Endothelial cell of umbilical vein (primary cell): Measurements from ENCODE around the gene MACROH2A1. TPM values are rescaled to one million over a fixed set of nuclear protein-coding genes. Genes with fewer than 3 reads are reported as not detected.

ENCODE experiments used
- BruUV-seq: library from RNA; stranded (reverse); fragments of 400-500 nt; replicated peaks from 2 replicates; lab custom pipeline; 2021; lab: Mats Ljungman, UMichigan
- CTCF ChIA-PET: fragments of 300-600, 350-600 bp; sonication (Branson Sonifier 250); formaldehyde crosslinking; loops from one replicate; lab custom pipeline; 2021; ENCODE audit warnings: antibody characterized with exemption, inconsistent platforms; lab: Charles Lee
- POLR2A ChIA-PET: fragments of 300-600, 350-600 bp; sonication (Branson Sonifier 250); formaldehyde crosslinking; loops from one replicate; lab custom pipeline; 2021; ENCODE audit warnings: antibody characterized with exemption, inconsistent platforms; lab: Charles Lee
- DNase-seq: peaks from one replicate; pipeline ENCODE4 v3.0.0-alpha.2; 2011; ENCODE audit warnings: low read depth, low spot score
- FAIRE-seq: peaks from 2 replicates; lab custom pipeline; 2011; peaks lifted over from hg19 to GRCh38; lab: Jason Lieb, UNC
- H2AFZ ChIP-seq: 2 replicates; pipeline ENCODE4 v1.6.0; 2012; ENCODE audit warnings: low read depth, low read length, control low read depth, inconsistent platforms
- H3K27ac ChIP-seq: 2 replicates; pipeline ENCODE4 v1.5.1; 2011; ENCODE audit warnings: low read depth, mild to moderate bottlenecking, control low read depth, low read length, moderate library complexity; ENCODE audit not compliant: insufficient read depth
- H3K27me3 ChIP-seq, 2 experiments: 2 replicates each; pipeline versions ENCODE4 v1.6.0 to v1.6.1; 2011; ENCODE audit warnings: low read length in 2 of 2, mixed read lengths in 1 of 2; ENCODE audit not compliant: control insufficient read depth in 2 of 2, insufficient read depth in 2 of 2
- H3K36me3 ChIP-seq, 2 experiments: 2 replicates in 1 of 2; 3 replicates in 1 of 2; pipeline ENCODE4 v1.5.1; 2011; ENCODE audit warnings: low read length in 2 of 2, mild to moderate bottlenecking in 1 of 2, moderate library complexity in 1 of 2; ENCODE audit not compliant: control insufficient read depth in 2 of 2, insufficient read depth in 2 of 2; ENCODE audit errors: extremely low read depth in 1 of 2
- H3K4me1 ChIP-seq: 3 replicates; pipeline ENCODE4 v1.5.1; 2011; ENCODE audit warnings: mild to moderate bottlenecking, low read length; ENCODE audit not compliant: control insufficient read depth, insufficient read depth; ENCODE audit errors: extremely low read depth
- H3K4me2 ChIP-seq: 2 replicates; pipeline ENCODE4 v1.6.1; 2011; ENCODE audit warnings: low read length, control low read depth, mixed read lengths; ENCODE audit not compliant: insufficient read depth
- H3K4me3 ChIP-seq, 3 experiments: fragments of 200-600 bp in 1 of 3; sonication (generic), shearing (Covaris generic) in 1 of 3; replicated peaks in 1 of 3; 2 replicates each; pipeline ENCODE4 v1.5.1; 2011 to 2016; ENCODE audit warnings: control low read depth in 3 of 3, low read length in 3 of 3, mild to moderate bottlenecking in 2 of 3, inconsistent platforms in 1 of 3, low read depth in 1 of 3, moderate library complexity in 1 of 3; ENCODE audit not compliant: insufficient read depth in 1 of 3
- H3K79me2 ChIP-seq: 2 replicates; pipeline ENCODE4 v1.6.0; 2012; ENCODE audit warnings: low read length, inconsistent platforms; ENCODE audit not compliant: control insufficient read depth, insufficient read depth
- H3K9ac ChIP-seq: replicated peaks from 2 replicates; pipeline ENCODE3; 2011; ENCODE audit warnings: low read length, control low read depth; ENCODE audit not compliant: insufficient read depth; ENCODE audit errors: extremely low read depth
- H3K9me1 ChIP-seq: replicated peaks from 3 replicates; pipeline ENCODE4 v1.6.0; 2011; ENCODE audit warnings: mild to moderate bottlenecking, low read length; ENCODE audit not compliant: control insufficient read depth, insufficient read depth; ENCODE audit errors: extremely low read depth
- H3K9me3 ChIP-seq: replicated peaks from 2 replicates; pipeline ENCODE4 v1.5.1; 2012; ENCODE audit warnings: low read length, inconsistent platforms; ENCODE audit not compliant: control insufficient read depth, insufficient read depth
- H4K20me1 ChIP-seq: replicated peaks from 2 replicates; pipeline ENCODE3; 2011; ENCODE audit warnings: mild to moderate bottlenecking, low read length; ENCODE audit not compliant: control insufficient read depth, insufficient read depth; ENCODE audit errors: extremely low read depth
- CTCF ChIP-seq, 2 donors: IDR thresholded peaks; 1 replicate in 1 of 2; 2 replicates in 1 of 2; pipeline ENCODE4 v1.5.1; 2011; ENCODE audit warnings: low read length in 2 of 2, mild to moderate bottlenecking in 2 of 2, moderate library complexity in 2 of 2, control low read depth in 1 of 2, inconsistent platforms in 1 of 2, low read depth in 1 of 2; ENCODE audit not compliant: insufficient read depth in 1 of 2; ENCODE audit errors: extremely low read depth in 1 of 2
- EZH2 ChIP-seq: IDR thresholded peaks from 2 replicates; pipeline ENCODE4 v1.6.1; 2012; ENCODE audit warnings: borderline replicate concordance, low read depth, mild to moderate bottlenecking, moderate library complexity, low read length, inconsistent platforms; ENCODE audit not compliant: severe bottlenecking
- FOS ChIP-seq: IDR thresholded peaks from 2 replicates; pipeline ENCODE4 v1.6.1; 2011; ENCODE audit warnings: mild to moderate bottlenecking, low read length, moderate library complexity, borderline replicate concordance; ENCODE audit not compliant: insufficient read depth
- GATA2 ChIP-seq: IDR thresholded peaks from 2 replicates; pipeline ENCODE4 v1.7.0; 2011; ENCODE audit warnings: low read depth, mild to moderate bottlenecking, moderate library complexity, mixed read lengths, low read length; ENCODE audit not compliant: insufficient read length, insufficient read depth
- JUN ChIP-seq: IDR thresholded peaks from 2 replicates; pipeline ENCODE4 v1.6.1; 2011; ENCODE audit warnings: borderline replicate concordance, low read depth; ENCODE audit not compliant: insufficient read length, insufficient read depth
- MYC ChIP-seq: IDR thresholded peaks from one replicate; pipeline ENCODE4 v1.6.1; 2011; ENCODE audit warnings: mild to moderate bottlenecking, low read depth, low read length
- POLR2A ChIP-seq: IDR thresholded peaks from 2 replicates; pipeline ENCODE4 v1.6.1; 2012; ENCODE audit warnings: low read depth, mild to moderate bottlenecking, control low read depth, low read length
- POLR2AphosphoS5 ChIP-seq: IDR thresholded peaks from 2 replicates; pipeline ENCODE4 v1.6.1; 2012; ENCODE audit warnings: low read depth, mild to moderate bottlenecking, control low read depth, low read length, moderate library complexity; ENCODE audit not compliant: insufficient read depth
- dilution Hi-C: fragments of 300-500 bp; cut with MboI; formaldehyde crosslinking; loops from one replicate; pipeline ENCODE4 v1.15.0; 2019; ENCODE audit warnings: low sequenced_read_pairs; ENCODE audit not compliant: extremely low pct_ligation_motif_present
- intact Hi-C: fragments of 100-400 bp; cut with micrococcal nuclease; formaldehyde crosslinking; loops from one replicate; pipeline ENCODE4 v1.10.0; 2022
- polyA plus RNA-seq, 4 experiments: library from polyadenylated mRNA; depleted of rRNA in 3 of 4; stranded (reverse) in 3 of 4; unstranded in 1 of 4; fragments of >200 nt; gene quantifications; 2 replicates each; pipeline versions ENCODE4 v1.2.1 to v1.2.3, GENCODE V29; 2011 to 2012; ENCODE audit warnings: missing spikeins in 1 of 4
- total RNA-seq: library from RNA; stranded (reverse); gene quantifications from 2 replicates; pipeline ENCODE4 v1.2.3, GENCODE V29; 2021
- TF ChIP-seq, protein P1 (sequence below): IDR thresholded peaks from 2 replicates; pipeline ENCODE4 v1.6.1; 2011; ENCODE audit not compliant: insufficient read depth, insufficient read length

Gene MACROH2A1
- total and polyA plus RNA-seq, 2 donors (not counting 3 experiments of a cell fraction or from before 2014, with no cell fraction given), result 89.3 to 147 TPM

GRCh38 chr5:135444881-135445280 lies 45.9 kb upstream of the MACROH2A1 start:
- POLR2A ChIA-PET, result no interaction called here
- CTCF ChIA-PET, result interaction anchor here (1.0 to 3.0 kb wide), 3 partner anchors 12 to 107 kb away, joined by 3 to 26 read pairs (median 5); no protein-coding TSS in a partner anchor
- DNase-seq (no peak), FAIRE-seq (no peak)
- Histone ChIP-seq H3K4me3 (no peak overlapping the region), H3K9ac (no peak overlapping the region), H4K20me1 (no peaks in the 10 kb centered on the region), H3K36me3 (no peaks in the 10 kb centered on the region), H3K4me1 (no peaks in the 10 kb centered on the region), H3K27me3 (peaks cover 2 to 5% of the 10 kb centered on the region in 2 experiments), H3K9me1 (no peaks in the 10 kb centered on the region), H2AFZ (no peak overlapping the region), H3K4me2 (no peak overlapping the region), H3K79me2 (no peaks in the 10 kb centered on the region), H3K27ac (no peak overlapping the region), H3K9me3 (no peaks in the 10 kb centered on the region)
- BruUV-seq, result no TSS peak
- dilution Hi-C loops, result no loop called here
- intact Hi-C loops, result no loop called here
- TF ChIP-seq JUN (no peak), FOS (no peak), MYC (no peak), EZH2 (no peak), POLR2A (no peak), POLR2AphosphoS5 (no peak), GATA2 (no peak), CTCF (IDR thresholded peaks at IDR 0.05; ENCODE audit: extremely low read depth in 1 of 2, insufficient read depth in 1 of 2, low read depth in 1 of 2, low read length in 2 of 2) (no peak)
- TF ChIP-seq, protein P1, sequence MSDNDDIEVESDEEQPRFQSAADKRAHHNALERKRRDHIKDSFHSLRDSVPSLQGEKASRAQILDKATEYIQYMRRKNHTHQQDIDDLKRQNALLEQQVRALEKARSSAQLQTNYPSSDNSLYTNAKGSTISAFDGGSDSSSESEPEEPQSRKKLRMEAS, result no peak
